B cell (primary cell): ENCODE measurements around the gene DNTTIP2.

Experiments
- CTCF ChIP-seq: fragments of 200-600 bp; IDR thresholded peaks from one replicate; pipeline ENCODE4 v1.8.0; 2022; ENCODE audit warnings: antibody characterized with exemption, mild to moderate bottlenecking
- EZH2 ChIP-seq: IDR thresholded peaks from 2 replicates; pipeline ENCODE4 v1.6.1; 2012; ENCODE audit warnings: borderline replicate concordance, low read depth, mild to moderate bottlenecking, moderate library complexity, low read length; ENCODE audit not compliant: insufficient read depth, poor library complexity, severe bottlenecking

GRCh38 chr1:93865253-93865652, 13.8 kb downstream of the DNTTIP2 start:
- TF ChIP-seq CTCF (no peak), EZH2 (no peak)
